ENCODE measurements around the gene GPC5.

GRCh38 chr13:91359631-91360030 lies 38.8 kb upstream of the GPC5 start:
- TF ChIP-seq ZNF274 (IDR thresholded peaks at IDR 0.05; ENCODE audit: low read depth, low read length): no peak
- TF ChIP-seq YY1 (IDR thresholded peaks at IDR 0.05; ENCODE audit: insufficient read depth, insufficient read length): no peak
